Mucosa of descending colon (tissue), 3 donors: ENCODE measurements around the gene FHIT. TPM values are rescaled to one million over a fixed set of nuclear protein-coding genes. Genes with fewer than 3 reads are reported as not detected.

Experiments
- ATAC-seq: fragments of 200-7000 bp; cut with Tn5 transposase; one replicate; pipeline ENCODE4 v1.9.1; 2020; ENCODE audit warnings: mild to moderate bottlenecking, moderate library complexity
- DNase-seq, 3 donors: peaks; one replicate each; pipeline ENCODE4 v3.0.0-alpha.2; 2020
- H3K36me3 ChIP-seq: fragments of 200-600 bp; one replicate; pipeline ENCODE4 v1.8.0; 2021; ENCODE audit warnings: low read depth, mild to moderate bottlenecking
- H3K4me1 ChIP-seq: fragments of 200-600 bp; one replicate; pipeline ENCODE4 v1.8.0; 2021; ENCODE audit warnings: low read depth, mild to moderate bottlenecking
- H3K4me3 ChIP-seq: fragments of 200-600 bp; one replicate; pipeline ENCODE4 v1.8.0; 2021; ENCODE audit warnings: mild to moderate bottlenecking
- H3K9me3 ChIP-seq: fragments of 200-600 bp; one replicate; pipeline ENCODE4 v1.8.0; 2021; ENCODE audit warnings: mild to moderate bottlenecking
- intact Hi-C, 2 donors: fragments of 100-400 bp; cut with DNase I in 1 of 2; cut with micrococcal nuclease in 1 of 2; formaldehyde crosslinking; loops; one replicate each; pipeline versions ENCODE4 v1.11.0 to v1.11.1; 2022; cut with DNase I, micrococcal nuclease
- total RNA-seq, 3 donors: library from RNA; stranded (reverse); fragmentation: NEBNext Ultra II Directional in 2 of 3; extraction: Animal tissue kit (Norgen Biotek cat#: 25700) in 2 of 3; gene quantifications; one replicate each; pipeline versions ENCODE4 v1.2.1 to v1.2.4, GENCODE V29; 2021 to 2023
- TF ChIP-seq, protein P1 (sequence below): fragments of 200-600 bp; IDR thresholded peaks from one replicate; pipeline ENCODE4 v1.8.0; 2022; ENCODE audit warnings: antibody characterized with exemption, mild to moderate bottlenecking
- donor health status: DM: no; HTN: no; CAD: no; lungs with moderate emphysema.
- donor health status: DM: no; HTN: no; CAD: no.
- donor health status: DM: no; HTN: yes; CAD: no.

Gene FHIT
- total RNA-seq, 3 donors from 2014 or later: 8.9 to 20.7 (median 18.6) TPM

GRCh38 chr3:61093364-61093763, 157.9 kb downstream of the FHIT start:
- Histone ChIP-seq H3K36me3 (no peaks in the 10 kb centered on the region), H3K9me3 (no peaks in the 10 kb centered on the region), H3K4me3 (no peak overlapping the region), H3K4me1 (no peaks in the 10 kb centered on the region)
- no peak for DNase-seq
- TF ChIP-seq, protein P1, sequence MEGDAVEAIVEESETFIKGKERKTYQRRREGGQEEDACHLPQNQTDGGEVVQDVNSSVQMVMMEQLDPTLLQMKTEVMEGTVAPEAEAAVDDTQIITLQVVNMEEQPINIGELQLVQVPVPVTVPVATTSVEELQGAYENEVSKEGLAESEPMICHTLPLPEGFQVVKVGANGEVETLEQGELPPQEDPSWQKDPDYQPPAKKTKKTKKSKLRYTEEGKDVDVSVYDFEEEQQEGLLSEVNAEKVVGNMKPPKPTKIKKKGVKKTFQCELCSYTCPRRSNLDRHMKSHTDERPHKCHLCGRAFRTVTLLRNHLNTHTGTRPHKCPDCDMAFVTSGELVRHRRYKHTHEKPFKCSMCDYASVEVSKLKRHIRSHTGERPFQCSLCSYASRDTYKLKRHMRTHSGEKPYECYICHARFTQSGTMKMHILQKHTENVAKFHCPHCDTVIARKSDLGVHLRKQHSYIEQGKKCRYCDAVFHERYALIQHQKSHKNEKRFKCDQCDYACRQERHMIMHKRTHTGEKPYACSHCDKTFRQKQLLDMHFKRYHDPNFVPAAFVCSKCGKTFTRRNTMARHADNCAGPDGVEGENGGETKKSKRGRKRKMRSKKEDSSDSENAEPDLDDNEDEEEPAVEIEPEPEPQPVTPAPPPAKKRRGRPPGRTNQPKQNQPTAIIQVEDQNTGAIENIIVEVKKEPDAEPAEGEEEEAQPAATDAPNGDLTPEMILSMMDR: no peak
- no peak for ATAC-seq
- intact Hi-C loops: no loop called here

DNA sequence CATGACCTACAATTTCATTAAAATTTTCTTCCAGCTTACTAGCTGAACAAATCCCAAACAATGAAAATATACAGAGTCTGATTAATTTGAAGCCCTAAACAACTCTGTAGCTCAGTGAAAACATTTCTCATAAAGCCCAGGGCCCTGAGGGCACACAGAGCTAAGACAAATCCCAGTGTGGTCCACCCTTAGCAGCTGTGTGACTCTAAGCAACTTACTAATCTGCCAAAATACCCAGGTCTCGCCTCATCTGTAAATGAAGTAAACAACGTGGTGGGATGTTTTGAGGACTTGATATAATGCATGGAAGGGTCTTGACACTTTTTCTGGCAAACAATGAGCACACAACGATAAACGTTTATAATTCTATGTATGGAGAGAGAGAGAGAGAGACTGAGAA, 158.4 kb downstream of the FHIT start:
- ATAC-seq (no peak), DNase-seq (no peak)
- no peaks in the 10 kb centered on the region for H3K9me3 ChIP-seq
- H3K4me3 ChIP-seq: no peak overlapping the region
- TF ChIP-seq, protein P1: no peak
- no peaks in the 10 kb centered on the region for H3K4me1 ChIP-seq
- no peaks in the 10 kb centered on the region for H3K36me3 ChIP-seq
- intact Hi-C loops: no loop called here

GRCh38 chr3:61090389-61091169, 160.7 kb downstream of the FHIT start:
- TF ChIP-seq, protein P1: no peak
- Histone ChIP-seq H3K36me3 (no peaks in the 10 kb centered on the region), H3K4me1 (no peaks in the 10 kb centered on the region), H3K4me3 (no peak overlapping the region), H3K9me3 (no peaks in the 10 kb centered on the region)
- intact Hi-C loops: no loop called here
- ATAC-seq (no peak), DNase-seq (no peak)

DNA sequence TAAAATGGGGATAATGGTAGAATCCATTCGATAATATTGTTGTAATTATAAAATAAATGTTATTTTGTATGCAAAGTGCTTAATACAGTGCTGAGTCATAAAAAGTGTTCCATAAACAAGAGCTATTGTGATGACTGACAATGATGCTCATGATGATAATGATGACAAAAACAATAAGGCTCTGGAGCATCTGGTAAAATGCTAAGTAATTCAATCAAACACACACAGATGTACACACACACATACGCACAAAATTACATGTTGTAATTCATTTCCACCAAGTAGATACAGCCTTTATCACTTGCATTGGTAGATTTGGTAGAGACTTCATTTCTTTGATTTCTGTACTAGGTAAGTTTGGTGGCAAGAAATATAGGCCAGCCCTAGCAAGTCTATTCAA, 163.8 kb downstream of the FHIT start:
- H3K9me3 ChIP-seq: no peaks in the 10 kb centered on the region
- TF ChIP-seq, protein P1: no peak
- H3K4me3 ChIP-seq: no peak overlapping the region
- H3K36me3 ChIP-seq: no peaks in the 10 kb centered on the region
- no peak for DNase-seq
- ATAC-seq: no peak
- intact Hi-C loops: no loop called here
- no peaks in the 10 kb centered on the region for H3K4me1 ChIP-seq

DNA sequence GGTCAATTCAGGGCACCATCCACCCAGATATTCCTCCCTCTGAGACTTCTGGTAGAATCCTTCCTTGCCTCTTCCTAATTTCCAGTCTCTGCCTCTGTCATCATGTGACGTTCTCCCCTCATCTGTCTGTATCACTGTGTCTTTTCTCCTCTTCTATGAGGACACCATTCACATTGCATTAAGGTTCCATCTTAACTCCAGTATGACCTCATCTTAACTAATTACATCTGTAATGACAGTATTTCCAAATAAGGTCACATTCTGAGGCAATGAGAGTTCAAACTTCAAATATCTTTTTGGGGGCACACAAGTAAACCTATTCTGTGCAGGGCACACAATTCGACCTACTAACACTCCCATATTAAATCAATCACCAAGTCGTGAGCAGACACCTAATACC, 169.7 kb downstream of the FHIT start:
- Histone ChIP-seq H3K4me3 (no peak overlapping the region), H3K9me3 (no peaks in the 10 kb centered on the region), H3K4me1 (no peaks in the 10 kb centered on the region), H3K36me3 (no peaks in the 10 kb centered on the region)
- DNase-seq (no peak), ATAC-seq (no peak)
- intact Hi-C loops: no loop called here
- TF ChIP-seq, protein P1: no peak
